GM20000 (cell line): Measurements from ENCODE around the gene EFNA5.
"Not testable (repeated sequence)": the region's sequence is repeated elsewhere in the genome, so short reads cannot be mapped to it uniquely, and the experiment has no call there.

Experiments used
- DNase-seq: peaks from one replicate; pipeline ENCODE4 v3.0.0; 2012; ENCODE audit warnings: low spot score
- CTCF ChIP-seq: IDR thresholded peaks from 2 replicates; pipeline ENCODE4 v1.5.1; 2012; ENCODE audit warnings: mild to moderate bottlenecking, control low read depth; ENCODE audit errors: extremely low read depth, missing control alignments

EFNA5 gene

GRCh38 chr5:107459605-107460004, 211.1 kb downstream of the EFNA5 start:
- TF ChIP-seq CTCF, result no peak
- no peak for DNase-seq

GRCh38 chr5:107458322-107458721, 212.4 kb downstream of the EFNA5 start:
- no peak for DNase-seq
- no peak for TF ChIP-seq CTCF

GRCh38 chr5:107457881-107458280, 212.9 kb downstream of the EFNA5 start:
- TF ChIP-seq CTCF, result no peak
- DNase-seq, result no peak

GRCh38 chr5:107457138-107457537, 213.6 kb downstream of the EFNA5 start:
- TF ChIP-seq CTCF, result no peak
- DNase-seq, result no peak

- TF ChIP-seq CTCF, result no peak
- no peak for DNase-seq
Measured at GRCh38 chr5:107456281-107456715, 214.4 kb downstream of the EFNA5 start.

- no peak for TF ChIP-seq CTCF
- DNase-seq, result no peak
Measured at GRCh38 chr5:107455111-107455544, 215.6 kb downstream of the EFNA5 start.

GRCh38 chr5:107451827-107452226, 218.9 kb downstream of the EFNA5 start:
- not testable (repeated sequence) for DNase-seq

- no peak for DNase-seq
- TF ChIP-seq CTCF, result no peak
Measured at GRCh38 chr5:107451028-107451427, 219.7 kb downstream of the EFNA5 start.
